Gastroesophageal sphincter (tissue), 4 donors: ENCODE measurements around the gene SLC18A2. TPM values are rescaled to one million over a fixed set of nuclear protein-coding genes. Genes with fewer than 3 reads are reported as not detected.

Source experiments
- ATAC-seq: fragments of 150-250 bp; one replicate; pipeline ENCODE4 v1.9.1; 2016; ENCODE audit warnings: mild to moderate bottlenecking, moderate library complexity
- H3K27ac ChIP-seq, 4 donors: fragments of 200-600 bp; sonication (generic) in 3 of 4; 1 replicate in 3 of 4; 2 replicates in 1 of 4; pipeline ENCODE4 v1.5.1; 2016 to 2019
- H3K27me3 ChIP-seq: fragments of 200-600 bp; sonication (generic); one replicate; pipeline ENCODE4 v1.5.1; 2019
- H3K36me3 ChIP-seq, 2 donors: fragments of 200-600 bp; sonication (generic); one replicate each; pipeline ENCODE4 v1.5.1; 2019; ENCODE audit warnings: control low read depth in 1 of 2
- H3K4me1 ChIP-seq, 3 donors: fragments of 200-600 bp; sonication (generic); 1 replicate in 2 of 3; 2 replicates in 1 of 3; pipeline ENCODE4 v1.5.1; 2016 to 2019; ENCODE audit warnings: control low read depth in 2 of 3
- H3K4me3 ChIP-seq, 2 donors: fragments of 200-600 bp; sonication (generic); one replicate each; pipeline ENCODE4 v1.5.1; 2019; ENCODE audit warnings: mild to moderate bottlenecking in 1 of 2, moderate library complexity in 1 of 2
- H3K9me3 ChIP-seq, 3 donors: fragments of 200-600 bp; sonication (generic); one replicate each; pipeline ENCODE4 v1.5.1; 2017 to 2019; ENCODE audit warnings: control low read depth in 2 of 3
- EP300 ChIP-seq: sonication (generic); formaldehyde crosslinking; IDR thresholded peaks from one replicate; pipeline ENCODE4 v1.6.1; 2017; ENCODE audit warnings: antibody characterized with exemption, mild to moderate bottlenecking
- POLR2A ChIP-seq, 2 donors: fragments of 450-650 bp; IDR thresholded peaks; one replicate each; pipeline ENCODE4 v1.6.1; 2017; ENCODE audit warnings: antibody characterized with exemption in 2 of 2, mild to moderate bottlenecking in 2 of 2, moderate library complexity in 1 of 2
- POLR2AphosphoS5 ChIP-seq: sonication (generic); formaldehyde crosslinking; IDR thresholded peaks from one replicate; pipeline ENCODE4 v1.6.1; 2017; ENCODE audit warnings: antibody characterized with exemption
- WGBS, 2 donors: methylation state at CpG; one replicate each; pipeline ENCODE4 v1.1.5; 2018; ENCODE audit warnings: low coverage in 1 of 2; 5-methylcytosine and 5-hydroxymethylcytosine counted together
- total RNA-seq, 4 donors: library from RNA; depleted of rRNA; stranded (reverse); fragments of >200 nt; gene quantifications; one replicate each; pipeline ENCODE4 v1.1.0, GENCODE V29; 2016
- TF ChIP-seq, protein P1 (sequence below), 4 experiments: fragments of 200-600 bp in 2 of 4; fragments of 450-650 bp in 2 of 4; sonication (generic) in 1 of 4; IDR thresholded peaks; one replicate each; pipeline ENCODE4 v1.5.1; 2017 to 2019; ENCODE audit warnings: antibody characterized with exemption in 4 of 4, mild to moderate bottlenecking in 2 of 4, moderate library complexity in 2 of 4

The SLC18A2 gene
- total RNA-seq, 4 donors from 2014 or later = 0.82 to 1.9 (median 0.89) TPM

DNA sequence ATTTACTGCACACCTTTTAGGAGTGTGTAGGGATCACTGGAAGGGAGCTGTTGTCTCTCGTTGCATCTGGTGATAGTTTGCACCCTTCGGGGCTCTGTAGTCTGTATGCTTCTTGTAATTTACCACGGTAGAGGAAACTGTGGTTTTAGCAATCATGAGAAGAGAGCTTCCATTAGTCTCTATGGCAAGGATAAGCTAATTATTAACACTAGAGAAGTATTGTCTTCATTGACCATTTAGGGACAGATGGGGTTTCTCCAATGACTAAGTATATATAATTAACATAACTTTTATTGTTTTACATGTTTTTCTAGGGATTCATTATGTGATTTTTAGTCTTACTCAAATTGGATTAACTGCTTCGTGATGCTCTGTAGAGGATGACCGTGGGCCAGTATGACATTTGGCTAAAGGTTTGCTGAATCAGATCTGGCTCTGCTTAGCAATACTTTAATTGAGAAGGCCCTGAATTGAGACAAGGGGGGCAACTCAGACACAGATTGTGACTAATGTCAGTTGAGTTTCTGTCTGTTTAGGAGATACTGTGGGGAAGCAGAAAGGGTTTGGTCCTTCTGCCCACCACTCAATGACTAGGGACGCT lies 8.7 kb downstream of the SLC18A2 start:
- no peak for ATAC-seq
- no peak overlapping the region for H3K4me3 ChIP-seq
- TF ChIP-seq EP300 (no peak), POLR2AphosphoS5 (no peak), POLR2A (IDR thresholded peaks at IDR 0.05) (no peak)
- TF ChIP-seq, protein P1, sequence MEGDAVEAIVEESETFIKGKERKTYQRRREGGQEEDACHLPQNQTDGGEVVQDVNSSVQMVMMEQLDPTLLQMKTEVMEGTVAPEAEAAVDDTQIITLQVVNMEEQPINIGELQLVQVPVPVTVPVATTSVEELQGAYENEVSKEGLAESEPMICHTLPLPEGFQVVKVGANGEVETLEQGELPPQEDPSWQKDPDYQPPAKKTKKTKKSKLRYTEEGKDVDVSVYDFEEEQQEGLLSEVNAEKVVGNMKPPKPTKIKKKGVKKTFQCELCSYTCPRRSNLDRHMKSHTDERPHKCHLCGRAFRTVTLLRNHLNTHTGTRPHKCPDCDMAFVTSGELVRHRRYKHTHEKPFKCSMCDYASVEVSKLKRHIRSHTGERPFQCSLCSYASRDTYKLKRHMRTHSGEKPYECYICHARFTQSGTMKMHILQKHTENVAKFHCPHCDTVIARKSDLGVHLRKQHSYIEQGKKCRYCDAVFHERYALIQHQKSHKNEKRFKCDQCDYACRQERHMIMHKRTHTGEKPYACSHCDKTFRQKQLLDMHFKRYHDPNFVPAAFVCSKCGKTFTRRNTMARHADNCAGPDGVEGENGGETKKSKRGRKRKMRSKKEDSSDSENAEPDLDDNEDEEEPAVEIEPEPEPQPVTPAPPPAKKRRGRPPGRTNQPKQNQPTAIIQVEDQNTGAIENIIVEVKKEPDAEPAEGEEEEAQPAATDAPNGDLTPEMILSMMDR (IDR thresholded peaks at IDR 0.05) = no peak
- H3K4me1 ChIP-seq = no peaks in the 10 kb centered on the region
- H3K27me3 ChIP-seq = peaks cover 45% of the 10 kb centered on the region
- no peaks in the 10 kb centered on the region for H3K9me3 ChIP-seq
- WGBS, 2 donors = 56 to 62% methylated on average over 5 to 6 of the region's 6 CpGs
- H3K36me3 ChIP-seq = no peaks in the 10 kb centered on the region
- H3K27ac ChIP-seq = no peak overlapping the region

DNA sequence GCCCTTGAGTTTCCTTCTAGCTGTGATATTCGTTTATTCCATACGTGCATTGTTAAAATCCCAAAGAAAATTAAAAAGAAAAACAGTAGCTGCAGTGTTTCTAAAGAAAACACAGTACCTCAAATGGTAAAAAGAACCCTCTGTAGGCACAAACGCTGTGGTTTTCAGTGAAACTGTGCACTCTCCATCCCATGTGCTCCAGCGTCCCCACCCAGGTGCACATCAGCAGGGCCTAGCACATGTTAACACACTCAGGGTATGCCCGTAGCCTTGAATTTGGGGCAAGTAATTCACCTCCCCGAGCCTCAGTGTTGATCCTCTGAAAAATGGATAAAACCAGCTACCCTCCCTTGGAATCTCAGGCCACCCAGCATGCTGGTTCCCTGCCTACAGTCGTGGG lies 9.5 kb downstream of the SLC18A2 start:
- 55 to 70% methylated on average over 4 to 7 of the region's 7 CpGs for whole genome bisulfite sequencing, 2 donors
- Histone ChIP-seq H3K27ac (no peak overlapping the region), H3K27me3 (peaks cover 37% of the 10 kb centered on the region), H3K4me3 (no peak overlapping the region), H3K36me3 (no peaks in the 10 kb centered on the region), H3K9me3 (no peaks in the 10 kb centered on the region), H3K4me1 (no peaks in the 10 kb centered on the region)
- TF ChIP-seq EP300 (no peak), POLR2AphosphoS5 (no peak), POLR2A (IDR thresholded peaks at IDR 0.05) (no peak)
- TF ChIP-seq, protein P1 (IDR thresholded peaks at IDR 0.05) = no peak
- ATAC-seq = no peak

GRCh38 chr10:117253908-117254307 lies 13.0 kb downstream of the SLC18A2 start:
- no peak for TF ChIP-seq POLR2A (IDR thresholded peaks at IDR 0.05)
- TF ChIP-seq, protein P1 (IDR thresholded peaks at IDR 0.05) = no peak
- TF ChIP-seq POLR2AphosphoS5 = no peak
- no peak for TF ChIP-seq EP300
- ATAC-seq = no peak
- H3K36me3 ChIP-seq = no peaks in the 10 kb centered on the region
- peaks cover 47% of the 10 kb centered on the region for H3K27me3 ChIP-seq
- no peaks in the 10 kb centered on the region for H3K4me1 ChIP-seq
- no peaks in the 10 kb centered on the region for H3K9me3 ChIP-seq
- 50 to 60% methylated on average over 2 to 3 of the region's 9 CpGs for WGBS, 2 donors
- no peak overlapping the region for H3K4me3 ChIP-seq
- no peak overlapping the region for H3K27ac ChIP-seq

DNA sequence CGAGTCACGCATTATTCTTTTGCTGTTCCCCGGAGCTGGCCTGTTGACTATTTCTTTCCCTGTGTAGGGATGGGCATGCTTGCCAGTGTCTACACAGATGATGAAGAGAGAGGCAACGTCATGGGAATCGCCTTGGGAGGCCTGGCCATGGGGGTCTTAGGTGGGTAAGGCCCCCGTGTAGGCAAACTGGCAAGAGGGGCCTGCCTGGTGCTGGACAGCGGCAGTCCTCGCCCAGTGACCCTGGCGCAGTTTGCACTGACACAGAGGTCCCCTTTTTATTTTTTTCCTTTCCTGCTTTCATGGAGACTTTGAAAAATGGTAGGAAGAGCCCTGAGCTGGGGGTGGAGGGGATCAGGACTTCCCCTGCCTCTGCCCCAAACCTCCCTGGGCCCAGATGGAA lies 13.4 kb downstream of the SLC18A2 start:
- TF ChIP-seq POLR2AphosphoS5 (no peak), EP300 (no peak), POLR2A (IDR thresholded peaks at IDR 0.05) (no peak)
- TF ChIP-seq, protein P1 (IDR thresholded peaks at IDR 0.05) = no peak
- no peak overlapping the region for H3K27ac ChIP-seq
- H3K9me3 ChIP-seq = no peaks in the 10 kb centered on the region
- H3K27me3 ChIP-seq = peaks cover 48% of the 10 kb centered on the region
- no peak for ATAC-seq
- no peak overlapping the region for H3K4me3 ChIP-seq
- no peaks in the 10 kb centered on the region for H3K4me1 ChIP-seq
- no peaks in the 10 kb centered on the region for H3K36me3 ChIP-seq
- WGBS, 2 donors = no CpG with 5 or more reads among the region's 9 CpGs
